Gastroesophageal sphincter (tissue), 4 donors: ENCODE results near the gene OR52M1. TPM values are rescaled to one million over a fixed set of nuclear protein-coding genes. Genes with fewer than 3 reads are reported as not detected.

ENCODE experiments used
- ATAC-seq: fragments of 150-250 bp; one replicate; pipeline ENCODE4 v1.9.1; 2016; ENCODE audit warnings: mild to moderate bottlenecking, moderate library complexity
- H3K27ac ChIP-seq, 4 donors: fragments of 200-600 bp; sonication (generic) in 3 of 4; 1 replicate in 3 of 4; 2 replicates in 1 of 4; pipeline ENCODE4 v1.5.1; 2016 to 2019
- H3K27me3 ChIP-seq: fragments of 200-600 bp; sonication (generic); one replicate; pipeline ENCODE4 v1.5.1; 2019
- H3K36me3 ChIP-seq, 2 donors: fragments of 200-600 bp; sonication (generic); one replicate each; pipeline ENCODE4 v1.5.1; 2019; ENCODE audit warnings: control low read depth in 1 of 2
- H3K4me1 ChIP-seq, 3 donors: fragments of 200-600 bp; sonication (generic); 1 replicate in 2 of 3; 2 replicates in 1 of 3; pipeline ENCODE4 v1.5.1; 2016 to 2019; ENCODE audit warnings: control low read depth in 2 of 3
- H3K4me3 ChIP-seq, 2 donors: fragments of 200-600 bp; sonication (generic); one replicate each; pipeline ENCODE4 v1.5.1; 2019; ENCODE audit warnings: mild to moderate bottlenecking in 1 of 2, moderate library complexity in 1 of 2
- H3K9me3 ChIP-seq, 3 donors: fragments of 200-600 bp; sonication (generic); one replicate each; pipeline ENCODE4 v1.5.1; 2017 to 2019; ENCODE audit warnings: control low read depth in 2 of 3
- EP300 ChIP-seq: sonication (generic); formaldehyde crosslinking; IDR thresholded peaks from one replicate; pipeline ENCODE4 v1.6.1; 2017; ENCODE audit warnings: antibody characterized with exemption, mild to moderate bottlenecking
- POLR2A ChIP-seq, 2 donors: fragments of 450-650 bp; IDR thresholded peaks; one replicate each; pipeline ENCODE4 v1.6.1; 2017; ENCODE audit warnings: antibody characterized with exemption in 2 of 2, mild to moderate bottlenecking in 2 of 2, moderate library complexity in 1 of 2
- POLR2AphosphoS5 ChIP-seq: sonication (generic); formaldehyde crosslinking; IDR thresholded peaks from one replicate; pipeline ENCODE4 v1.6.1; 2017; ENCODE audit warnings: antibody characterized with exemption
- WGBS, 2 donors: methylation state at CpG; one replicate each; pipeline ENCODE4 v1.1.5; 2018; ENCODE audit warnings: low coverage in 1 of 2; 5-methylcytosine and 5-hydroxymethylcytosine counted together
- total RNA-seq, 4 donors: library from RNA; depleted of rRNA; stranded (reverse); fragments of >200 nt; gene quantifications; one replicate each; pipeline ENCODE4 v1.1.0, GENCODE V29; 2016
- TF ChIP-seq, protein P1 (sequence below), 4 experiments: fragments of 200-600 bp in 2 of 4; fragments of 450-650 bp in 2 of 4; sonication (generic) in 1 of 4; IDR thresholded peaks; one replicate each; pipeline ENCODE4 v1.5.1; 2017 to 2019; ENCODE audit warnings: antibody characterized with exemption in 4 of 4, mild to moderate bottlenecking in 2 of 4, moderate library complexity in 2 of 4

Gene OR52M1
- total RNA-seq, 4 donors from 2014 or later, result not detected

DNA sequence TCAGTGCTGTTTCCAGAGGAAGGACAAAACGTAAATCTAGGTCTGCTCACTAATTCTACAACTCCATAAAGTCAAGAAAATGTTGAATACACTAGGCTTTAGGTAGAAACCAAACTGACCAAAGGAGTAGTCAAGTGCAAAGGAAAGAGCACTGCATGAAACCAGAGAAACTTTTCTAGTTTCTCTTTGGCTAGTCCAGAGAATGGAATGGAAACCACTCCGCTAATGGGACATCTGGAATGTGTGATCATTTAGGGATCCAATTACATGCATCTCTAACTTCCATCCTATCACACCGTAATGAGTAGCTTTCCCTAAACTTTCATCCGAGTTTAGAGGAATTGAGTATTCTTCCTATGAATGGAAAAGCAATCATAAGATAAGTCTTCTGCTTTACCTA lies 2.4 kb downstream of the OR52M1 start:
- Histone ChIP-seq H3K27ac (no peak overlapping the region), H3K4me3 (no peak overlapping the region), H3K4me1 (no peaks in the 10 kb centered on the region), H3K36me3 (no peaks in the 10 kb centered on the region), H3K27me3 (peaks cover 4% of the 10 kb centered on the region), H3K9me3 (peaks cover 0 to 17% (median 0%) of the 10 kb centered on the region in 3 donors)
- no peak for TF ChIP-seq EP300
- TF ChIP-seq POLR2AphosphoS5, result no peak
- TF ChIP-seq, protein P1, sequence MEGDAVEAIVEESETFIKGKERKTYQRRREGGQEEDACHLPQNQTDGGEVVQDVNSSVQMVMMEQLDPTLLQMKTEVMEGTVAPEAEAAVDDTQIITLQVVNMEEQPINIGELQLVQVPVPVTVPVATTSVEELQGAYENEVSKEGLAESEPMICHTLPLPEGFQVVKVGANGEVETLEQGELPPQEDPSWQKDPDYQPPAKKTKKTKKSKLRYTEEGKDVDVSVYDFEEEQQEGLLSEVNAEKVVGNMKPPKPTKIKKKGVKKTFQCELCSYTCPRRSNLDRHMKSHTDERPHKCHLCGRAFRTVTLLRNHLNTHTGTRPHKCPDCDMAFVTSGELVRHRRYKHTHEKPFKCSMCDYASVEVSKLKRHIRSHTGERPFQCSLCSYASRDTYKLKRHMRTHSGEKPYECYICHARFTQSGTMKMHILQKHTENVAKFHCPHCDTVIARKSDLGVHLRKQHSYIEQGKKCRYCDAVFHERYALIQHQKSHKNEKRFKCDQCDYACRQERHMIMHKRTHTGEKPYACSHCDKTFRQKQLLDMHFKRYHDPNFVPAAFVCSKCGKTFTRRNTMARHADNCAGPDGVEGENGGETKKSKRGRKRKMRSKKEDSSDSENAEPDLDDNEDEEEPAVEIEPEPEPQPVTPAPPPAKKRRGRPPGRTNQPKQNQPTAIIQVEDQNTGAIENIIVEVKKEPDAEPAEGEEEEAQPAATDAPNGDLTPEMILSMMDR (IDR thresholded peaks at IDR 0.05), result no peak
- no peak for TF ChIP-seq POLR2A (IDR thresholded peaks at IDR 0.05)
- WGBS, 2 donors, result 52 to 56% methylated on average over 3 to 4 of the region's 4 CpGs
- ATAC-seq, result no peak

DNA sequence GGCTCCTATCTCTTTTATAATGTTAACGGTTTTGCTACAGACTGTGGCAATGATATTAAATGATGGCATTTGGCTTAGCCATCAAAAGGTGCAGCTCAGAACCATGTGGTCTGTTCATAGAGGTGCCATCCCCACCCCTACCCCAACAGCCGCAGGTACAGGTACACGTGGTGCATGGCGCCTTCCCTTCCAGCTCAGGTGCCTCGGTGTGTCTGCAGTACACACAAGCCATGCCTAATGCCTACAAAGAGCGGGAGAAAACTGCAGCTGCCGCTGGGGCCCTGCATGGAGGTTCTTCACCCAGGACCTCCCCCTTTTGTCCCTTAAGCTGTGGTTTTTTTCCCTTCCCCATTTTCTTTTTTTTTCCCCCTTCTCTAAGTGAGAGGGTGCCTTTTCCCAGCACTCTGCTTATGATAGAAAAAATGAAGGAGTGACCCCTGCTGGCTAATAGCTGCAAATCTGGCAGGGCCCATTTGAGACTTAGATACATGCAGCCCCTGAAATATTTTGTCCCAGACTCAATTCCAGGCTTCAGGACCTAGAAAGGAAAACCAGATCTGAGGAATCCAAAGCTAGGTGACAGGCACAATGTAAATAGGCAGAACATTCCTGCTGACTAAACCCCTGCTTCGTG lies 6.5 kb downstream of the OR52M1 start:
- Histone ChIP-seq H3K4me3 (no peak overlapping the region), H3K27ac (no peak overlapping the region), H3K9me3 (peaks cover 0 to 17% (median 0%) of the 10 kb centered on the region in 3 donors), H3K27me3 (peaks cover 4% of the 10 kb centered on the region), H3K4me1 (no peaks in the 10 kb centered on the region), H3K36me3 (no peaks in the 10 kb centered on the region)
- TF ChIP-seq, protein P1 (IDR thresholded peaks at IDR 0.05), result no peak
- TF ChIP-seq EP300, result no peak
- TF ChIP-seq POLR2A (IDR thresholded peaks at IDR 0.05), result no peak
- 80% methylated on average over 2 of the region's 8 CpGs for WGBS, 2 donors
- ATAC-seq, result no peak

GRCh38 chr11:4559527-4560440 lies 14.8 kb downstream of the OR52M1 start:
- ATAC-seq, result no peak
- Histone ChIP-seq H3K4me3 (no peak overlapping the region), H3K4me1 (no peaks in the 10 kb centered on the region), H3K27ac (no peak overlapping the region), H3K27me3 (no peaks in the 10 kb centered on the region), H3K36me3 (no peaks in the 10 kb centered on the region), H3K9me3 (peaks cover 0 to 19% (median 0%) of the 10 kb centered on the region in 3 donors)
- TF ChIP-seq, protein P1 (IDR thresholded peaks at IDR 0.05), result no peak
- TF ChIP-seq POLR2A (IDR thresholded peaks at IDR 0.05), result no peak
- TF ChIP-seq EP300, result no peak
- TF ChIP-seq POLR2AphosphoS5, result no peak
- 57% methylated on average over 1 of the region's 8 CpGs for WGBS, 2 donors

DNA sequence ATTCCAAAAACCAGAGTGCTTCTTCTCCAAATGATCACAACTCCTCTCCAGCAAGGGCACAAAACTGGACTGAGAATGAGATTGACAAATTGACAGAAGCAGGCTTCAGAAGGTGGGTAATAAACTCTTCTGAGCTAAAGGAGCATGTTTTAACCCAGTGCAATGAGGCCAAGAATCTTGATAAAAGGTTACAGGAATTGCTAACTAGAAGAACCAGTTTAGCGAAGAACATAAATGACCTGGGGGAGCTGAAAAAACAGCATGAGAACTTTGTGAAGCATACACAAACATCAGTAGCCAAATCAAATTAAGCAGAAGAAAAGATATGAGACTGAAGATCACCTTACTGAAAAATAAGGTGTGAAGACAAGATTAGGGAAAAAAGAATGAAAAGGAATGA lies 15.5 kb downstream of the OR52M1 start:
- Histone ChIP-seq H3K9me3 (peaks cover 0 to 19% (median 0%) of the 10 kb centered on the region in 3 donors), H3K36me3 (no peaks in the 10 kb centered on the region), H3K4me1 (no peaks in the 10 kb centered on the region), H3K4me3 (no peak overlapping the region), H3K27ac (no peak overlapping the region), H3K27me3 (no peaks in the 10 kb centered on the region)
- no peak for ATAC-seq
- WGBS, 2 donors, result 91 to 100% methylated on average over 1 of the region's 1 CpG
- no peak for TF ChIP-seq POLR2AphosphoS5
- TF ChIP-seq POLR2A (IDR thresholded peaks at IDR 0.05), result no peak
- no peak for TF ChIP-seq EP300
- TF ChIP-seq, protein P1 (IDR thresholded peaks at IDR 0.05), result no peak

- H3K9me3 ChIP-seq, result peaks cover 0 to 19% (median 0%) of the 10 kb centered on the region in 3 donors
- 75 to 85% methylated on average over 3 of the region's 3 CpGs for WGBS, 2 donors
- H3K27me3 ChIP-seq, result no peaks in the 10 kb centered on the region
- ATAC-seq, result no peak
- H3K4me3 ChIP-seq, result no peak overlapping the region
- H3K4me1 ChIP-seq, result no peaks in the 10 kb centered on the region
- H3K27ac ChIP-seq, result no peak overlapping the region
- TF ChIP-seq EP300 (no peak), POLR2AphosphoS5 (no peak), POLR2A (IDR thresholded peaks at IDR 0.05) (no peak)
- TF ChIP-seq, protein P1 (IDR thresholded peaks at IDR 0.05), result no peak
- no peaks in the 10 kb centered on the region for H3K36me3 ChIP-seq
These were observed 20.4 kb downstream of the OR52M1 start for GRCh38 chr11:4565371-4565770.
